ENCODE measurements around the gene ADARB2.

Gene ADARB2

DNA sequence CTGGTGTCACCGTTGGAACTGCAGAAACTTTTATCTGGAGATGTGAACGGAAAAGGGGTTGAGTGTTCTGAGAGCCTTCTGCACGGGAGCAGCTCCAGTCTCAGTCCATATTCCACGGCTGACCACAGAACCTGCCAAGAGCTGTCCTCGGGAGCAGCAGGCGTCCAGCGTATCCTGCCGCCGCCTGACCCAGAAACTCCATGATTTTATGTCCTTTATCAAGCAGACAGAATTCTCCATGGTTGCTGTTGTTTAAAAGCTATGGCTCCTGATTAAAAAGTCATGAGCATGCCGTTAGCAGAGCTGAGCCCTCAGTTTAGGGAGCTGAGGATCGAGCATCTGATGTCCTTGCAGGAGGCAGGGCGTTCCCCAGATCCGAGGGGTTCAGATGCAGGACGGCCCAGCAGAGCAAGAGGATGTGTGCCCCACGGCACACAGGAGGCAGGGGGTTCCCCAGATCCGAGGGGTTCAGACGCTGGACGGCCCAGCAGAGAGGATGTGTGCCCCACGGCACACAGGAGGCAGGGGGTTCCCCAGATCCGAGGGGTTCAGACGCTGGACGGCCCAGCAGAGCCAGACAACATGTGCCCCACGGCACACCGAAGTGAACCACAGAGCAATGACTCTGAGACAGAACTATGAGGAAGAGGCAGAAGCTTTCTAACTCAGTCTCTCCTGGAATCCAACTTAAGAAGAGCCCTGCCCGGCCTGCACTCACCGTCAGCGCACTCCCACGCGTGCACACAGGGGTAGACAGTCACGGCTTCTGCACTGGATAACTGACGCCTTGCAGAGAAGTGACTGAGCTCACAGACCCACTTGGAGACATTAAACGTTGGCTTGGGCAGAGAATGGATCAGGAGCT, 584.7 kb downstream of the ADARB2 start:
- DNase-seq (ENCODE audit: low read depth): no peak

DNA sequence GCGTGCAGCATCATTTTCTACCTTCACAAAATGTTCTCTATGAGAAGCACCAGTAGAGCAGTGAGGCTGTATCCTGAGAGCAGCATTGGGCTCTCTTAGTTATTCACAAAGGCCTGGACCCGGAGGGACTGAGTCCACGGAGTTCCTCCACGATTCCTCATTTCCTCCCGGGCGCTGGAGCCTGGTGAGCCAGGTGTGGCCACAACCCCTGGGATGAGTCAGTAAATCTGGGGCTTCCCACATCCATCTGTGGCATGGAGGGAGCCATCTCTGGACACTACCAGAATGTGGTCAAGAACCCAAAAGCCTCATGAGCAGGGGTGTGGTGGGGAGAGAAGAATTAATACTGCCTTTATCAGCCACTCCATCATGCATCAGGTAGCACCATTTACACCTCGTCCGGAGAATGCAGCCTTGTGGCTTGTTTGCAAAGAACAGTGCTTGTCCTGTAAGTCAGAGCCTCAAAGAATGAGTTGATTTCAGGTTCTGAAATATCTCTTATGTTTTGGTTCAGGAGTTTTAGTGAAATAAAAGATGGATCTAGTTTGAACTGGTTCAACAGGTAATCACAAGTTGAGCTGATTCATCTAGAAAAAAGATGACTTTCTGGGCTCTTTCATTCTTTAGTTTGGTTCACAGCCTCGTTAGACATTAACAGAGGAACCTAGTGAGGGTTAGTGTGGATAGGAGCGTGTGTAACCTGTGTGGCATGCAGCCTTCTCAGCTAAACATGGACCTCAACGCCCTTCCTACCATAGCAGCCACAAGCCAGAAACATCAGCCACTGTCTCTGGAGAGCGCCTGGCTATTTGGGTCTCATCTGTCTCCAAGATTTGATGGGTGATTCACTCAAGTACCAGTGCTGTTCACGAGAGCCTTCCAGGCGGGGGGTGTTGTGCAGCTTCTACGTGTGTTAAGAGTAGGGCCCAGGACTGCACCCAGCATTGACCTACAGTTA, 586.0 kb downstream of the ADARB2 start:
- no peak for DNase-seq (ENCODE audit: low read depth)

- no peak for DNase-seq (ENCODE audit: low read depth)
Observed at GRCh38 chr10:1150638-1150955, 586.7 kb downstream of the ADARB2 start.

DNA sequence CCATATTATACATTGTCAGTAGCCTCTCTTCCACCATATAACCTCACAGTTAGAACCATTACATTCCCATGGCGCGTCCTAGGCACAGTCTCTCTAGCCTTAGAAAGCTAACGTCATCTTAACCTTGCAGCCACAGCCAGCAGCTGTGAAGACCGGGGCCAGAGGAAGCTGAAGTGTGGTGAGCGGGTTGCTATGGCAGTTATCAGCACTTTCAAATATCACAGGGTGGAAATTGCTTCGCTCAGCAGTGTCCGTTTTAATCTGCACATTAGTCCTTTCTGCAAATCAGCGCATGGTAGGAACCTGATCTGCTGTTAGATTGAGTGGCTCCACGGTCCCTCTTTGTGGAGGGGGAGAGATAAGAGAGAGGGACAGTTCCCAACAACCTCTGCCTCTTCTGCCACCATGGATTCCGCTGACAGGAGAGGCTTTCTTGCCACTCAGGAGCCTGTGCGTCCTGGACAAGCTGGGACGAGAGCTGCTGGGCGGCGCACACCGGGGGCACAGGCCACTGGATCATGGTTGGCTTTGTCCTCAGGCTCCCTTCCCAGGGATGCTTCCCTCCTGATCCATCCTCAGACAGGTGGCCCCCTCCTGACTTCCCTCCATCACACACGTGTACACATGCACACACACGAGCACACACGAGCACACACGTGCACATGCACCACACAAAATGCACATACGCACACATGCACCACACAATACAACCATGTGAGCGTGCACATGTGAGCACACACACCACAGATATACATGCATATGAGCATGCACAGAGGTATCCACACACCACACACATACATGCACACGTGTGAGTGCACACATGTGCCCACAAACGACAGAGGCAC, 587.3 kb downstream of the ADARB2 start:
- no peak for DNase-seq (ENCODE audit: low read depth)

DNA sequence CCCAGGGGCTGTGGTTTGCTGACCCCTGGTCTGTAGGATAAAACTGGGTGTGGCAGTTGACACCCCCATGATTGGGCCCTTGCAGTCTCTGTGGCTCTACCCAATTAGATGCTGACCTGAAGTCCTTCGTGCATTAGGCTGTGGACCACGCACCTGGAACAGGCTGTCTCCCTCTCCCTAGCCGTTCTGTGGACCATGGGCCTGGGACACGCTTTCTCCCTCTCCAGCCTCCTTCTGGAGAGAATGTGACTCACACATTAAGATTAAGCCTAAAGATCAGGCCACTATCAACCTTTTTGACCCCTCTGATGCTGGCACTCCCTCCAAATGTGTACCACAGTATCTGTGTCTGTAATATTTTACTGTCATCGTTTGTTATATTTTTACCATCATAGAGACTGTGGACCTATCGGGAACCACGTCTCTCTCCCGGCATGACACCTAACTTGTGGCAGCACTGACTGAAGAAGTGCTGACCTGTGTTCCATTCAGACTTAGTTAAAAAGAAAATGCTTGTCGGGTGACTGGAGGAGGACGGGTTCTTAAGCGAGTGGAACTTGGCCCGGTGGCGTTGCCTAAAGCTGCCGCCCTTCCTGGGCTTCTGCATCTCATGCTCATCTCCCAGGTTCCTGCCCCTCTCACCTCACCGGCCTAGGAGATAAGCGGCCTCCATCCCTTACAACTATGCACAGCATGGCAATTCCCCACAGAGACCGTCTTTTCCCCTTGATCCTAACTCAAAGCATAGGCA, 588.3 kb downstream of the ADARB2 start:
- no peak for DNase-seq (ENCODE audit: low read depth)

- no peak for DNase-seq (ENCODE audit: low read depth)
Observed at GRCh38 chr10:1147810-1148209, 589.5 kb downstream of the ADARB2 start.

DNA sequence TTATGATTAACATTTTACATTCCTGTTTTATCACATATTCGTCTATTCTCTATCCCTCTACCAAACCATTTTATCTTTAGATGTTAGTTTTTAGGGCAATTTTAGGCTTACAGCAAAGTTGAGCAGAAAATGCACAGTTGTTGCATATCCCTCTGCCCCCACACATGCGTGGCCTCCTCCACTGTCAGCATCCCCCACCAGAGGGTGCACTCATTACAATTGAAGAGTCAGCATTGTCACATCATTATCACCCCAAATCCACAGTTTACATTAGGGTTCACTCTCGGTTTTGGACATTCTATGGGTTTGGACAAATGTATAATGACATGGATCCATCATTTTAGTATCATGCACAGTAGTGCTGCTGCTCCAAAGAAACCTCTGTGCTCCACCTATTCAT, 594.7 kb downstream of the ADARB2 start:
- DNase-seq (ENCODE audit: low read depth): no peak

- no peak for DNase-seq (ENCODE audit: low read depth)
Observed at GRCh38 chr10:1141701-1142100, 595.6 kb downstream of the ADARB2 start.

- DNase-seq (ENCODE audit: low read depth): no peak
Observed at GRCh38 chr10:1141261-1141660, 596.1 kb downstream of the ADARB2 start.

- no peak for DNase-seq (ENCODE audit: low read depth)
Observed at GRCh38 chr10:1138529-1138928, 598.8 kb downstream of the ADARB2 start.

DNA sequence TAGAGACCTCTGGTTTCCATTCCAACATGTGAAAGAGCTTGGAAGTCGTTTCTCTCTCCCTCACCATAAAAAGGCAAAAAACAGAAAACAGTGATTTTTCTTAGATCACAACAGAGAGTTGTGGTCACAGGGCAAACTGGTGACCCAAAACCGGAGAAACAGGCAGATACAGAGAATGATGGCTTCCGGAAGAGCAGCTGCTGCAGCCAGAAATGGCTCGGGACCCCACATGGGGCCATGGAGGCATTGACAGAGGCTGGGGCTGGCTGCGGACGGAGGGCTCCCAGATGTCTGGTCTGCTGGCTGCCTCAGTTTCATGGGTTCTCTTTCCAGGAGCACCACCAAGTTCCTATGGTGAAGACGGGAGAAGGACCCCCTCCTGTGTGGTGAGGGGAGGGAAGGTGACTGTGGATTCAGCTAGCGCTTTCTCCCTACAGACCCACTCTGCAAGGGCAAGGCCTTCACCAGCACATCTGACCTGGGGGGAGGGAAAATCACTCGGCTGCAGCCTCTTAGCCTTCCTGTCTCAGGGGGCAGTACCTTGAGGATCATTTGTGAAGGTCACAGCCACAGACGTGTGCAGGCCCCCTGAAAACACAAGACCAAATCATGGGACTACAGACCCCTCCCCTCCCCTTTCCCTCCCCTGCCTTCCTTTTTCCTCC, 599.7 kb downstream of the ADARB2 start:
- no peak for DNase-seq (ENCODE audit: low read depth)

GRCh38 chr10:1136268-1136667, 601.1 kb downstream of the ADARB2 start:
- DNase-seq (ENCODE audit: low read depth): no peak

- no peak for DNase-seq (ENCODE audit: low read depth)
Observed at GRCh38 chr10:1134156-1134555, 603.2 kb downstream of the ADARB2 start.

- DNase-seq (ENCODE audit: low read depth): no peak
Observed at GRCh38 chr10:1133495-1134045, 603.8 kb downstream of the ADARB2 start.

- DNase-seq (ENCODE audit: low read depth): no peak
Observed at GRCh38 chr10:1132584-1132983, 604.7 kb downstream of the ADARB2 start.

GRCh38 chr10:1130995-1131790, 606.1 kb downstream of the ADARB2 start:
- DNase-seq (ENCODE audit: low read depth): peak; percentile 7

- DNase-seq (ENCODE audit: low read depth): no peak
Observed at GRCh38 chr10:1130226-1130625, 607.1 kb downstream of the ADARB2 start.

GRCh38 chr10:1128649-1129048, 608.7 kb downstream of the ADARB2 start:
- no peak for DNase-seq (ENCODE audit: low read depth)

DNA sequence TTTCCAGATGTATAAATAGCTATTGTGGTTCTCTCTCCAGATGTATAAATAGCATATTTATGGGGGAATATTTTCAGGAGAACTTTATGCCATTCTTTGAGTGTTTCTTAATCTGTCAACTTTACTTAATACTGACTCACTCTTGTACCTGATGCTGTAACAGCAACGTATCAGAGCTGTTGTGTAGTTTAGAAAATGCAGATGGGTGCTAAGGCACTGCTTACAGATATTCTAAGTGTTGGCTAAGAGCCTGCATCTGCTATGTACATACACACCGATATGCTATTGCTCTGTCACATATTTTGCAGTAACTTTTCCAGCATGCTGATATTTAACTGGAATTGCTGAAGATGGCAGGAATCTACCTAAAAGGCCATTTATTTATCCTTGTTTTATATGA, 609.2 kb downstream of the ADARB2 start:
- peak; percentile 21 for DNase-seq (ENCODE audit: low read depth)

DNA sequence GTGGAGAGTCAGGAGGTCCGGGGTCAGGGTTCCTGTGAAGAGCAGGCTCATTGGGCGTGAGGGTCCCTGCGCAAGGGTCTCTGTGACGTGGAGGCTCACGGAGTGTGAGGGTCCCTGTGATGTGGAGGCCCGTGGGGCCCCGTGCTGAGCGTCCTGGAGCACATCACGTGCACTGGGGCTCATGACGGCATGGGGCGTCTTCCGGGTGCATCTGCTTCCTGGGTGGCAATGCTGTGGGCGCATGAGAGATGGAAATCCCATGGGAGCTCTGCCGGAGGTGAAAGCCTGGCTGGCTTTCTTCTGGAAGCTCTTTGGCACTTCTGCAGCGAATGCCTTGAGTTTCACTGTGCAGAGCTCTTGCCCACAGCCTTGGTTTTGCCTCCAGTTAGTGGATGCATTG, 609.7 kb downstream of the ADARB2 start:
- no peak for DNase-seq (ENCODE audit: low read depth)
